ENCODE data around the gene ZDHHC21.

Gene ZDHHC21

GRCh38 chr9:14597171-14597799, 95.9 kb downstream of the ZDHHC21 start:
- no peak for DNase-seq

DNA sequence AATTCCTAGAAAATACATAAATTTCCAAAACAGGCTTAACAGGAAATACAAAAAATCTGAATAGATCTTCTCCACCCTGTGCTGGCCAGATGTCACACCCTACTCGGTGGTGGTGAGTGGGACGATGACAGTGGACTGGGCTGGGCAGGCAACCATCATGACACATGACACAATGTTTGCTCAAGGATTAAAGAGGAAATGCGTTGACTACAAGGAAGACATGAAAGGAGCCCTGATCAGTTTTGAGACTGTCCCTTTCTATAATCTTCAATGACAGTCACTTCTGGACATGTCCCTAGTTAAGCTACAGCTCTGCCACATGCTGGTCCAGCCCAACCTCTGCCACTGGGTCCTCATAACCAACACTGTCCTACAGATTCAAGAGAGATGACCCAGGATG, 99.8 kb downstream of the ZDHHC21 start:
- DNase-seq: no peak

DNA sequence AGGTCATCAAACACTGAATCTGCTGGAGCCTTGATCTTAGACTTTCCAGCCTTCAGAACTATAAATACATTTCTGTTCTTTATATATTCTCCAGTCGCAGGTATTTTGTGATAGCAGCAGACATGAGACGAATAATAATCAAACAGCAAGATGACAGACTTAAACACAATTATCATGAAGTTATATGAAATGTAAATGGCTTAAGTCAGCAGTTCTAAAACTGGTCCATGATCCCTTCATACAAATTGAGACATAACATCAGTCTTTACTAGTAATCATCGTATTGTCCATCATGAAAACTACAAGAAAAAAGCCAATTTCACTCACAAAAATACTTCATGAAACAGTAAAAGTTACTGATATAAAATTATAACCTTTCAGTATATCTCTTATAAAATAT, 101.8 kb downstream of the ZDHHC21 start:
- no peak for DNase-seq

DNA sequence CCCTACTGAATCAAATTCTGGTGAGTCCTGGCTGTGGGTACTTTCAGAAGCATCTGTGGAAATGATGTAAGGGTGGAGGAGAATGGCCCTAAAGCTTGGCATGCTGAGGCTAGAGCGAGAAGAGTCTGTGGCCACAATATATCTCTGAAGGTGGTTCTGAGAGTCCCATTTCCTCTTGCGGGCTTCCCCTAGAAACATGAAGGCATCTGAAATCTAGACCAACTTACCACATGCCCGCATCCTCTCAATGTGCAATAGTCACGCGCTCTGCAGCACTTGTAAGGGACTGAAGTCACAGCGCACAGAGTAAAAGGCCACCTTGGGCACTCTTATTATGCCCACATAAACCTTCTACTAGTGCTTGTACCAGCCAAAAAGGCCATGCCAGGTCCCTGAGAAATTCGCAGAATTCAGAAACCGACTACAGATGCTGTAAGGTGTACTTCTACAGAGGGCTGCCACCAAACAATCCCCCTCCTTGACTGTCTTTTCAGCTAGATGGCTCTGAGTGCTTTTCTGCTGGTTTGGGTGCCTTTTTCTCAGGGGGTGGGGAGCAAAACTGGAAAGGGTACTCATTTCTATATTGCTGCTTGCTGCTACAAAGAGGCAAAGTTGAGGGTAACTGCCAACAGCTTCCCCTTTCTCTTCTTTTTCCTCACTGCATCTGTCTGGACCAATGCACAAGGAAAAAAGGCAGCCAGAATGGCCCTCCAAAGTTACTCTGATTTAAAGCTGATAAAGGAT, 107.3 kb downstream of the ZDHHC21 start:
- DNase-seq: no peak

- DNase-seq: no peak
Measured at GRCh38 chr9:14584571-14584970, 108.7 kb downstream of the ZDHHC21 start.

DNA sequence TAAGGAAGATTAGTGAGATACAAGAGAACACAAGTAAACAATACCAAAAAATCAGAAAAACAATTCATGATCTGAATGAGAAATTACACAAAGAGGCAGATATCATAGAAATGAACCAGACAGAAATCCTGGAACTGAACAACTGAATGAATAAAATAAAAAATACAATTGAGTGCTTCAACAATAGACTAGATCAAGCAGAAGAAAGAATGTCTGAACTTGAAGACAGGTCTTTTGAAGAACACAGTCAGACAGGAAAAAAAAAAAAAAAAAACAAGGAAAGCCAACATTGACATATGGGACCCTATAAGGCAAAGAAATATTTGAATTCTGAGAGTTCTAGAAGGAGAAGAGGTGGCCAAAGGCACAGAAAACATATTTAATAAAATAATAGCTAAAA, 115.2 kb downstream of the ZDHHC21 start:
- DNase-seq: no peak

GRCh38 chr9:14574173-14574572, 119.1 kb downstream of the ZDHHC21 start:
- no peak for DNase-seq

DNA sequence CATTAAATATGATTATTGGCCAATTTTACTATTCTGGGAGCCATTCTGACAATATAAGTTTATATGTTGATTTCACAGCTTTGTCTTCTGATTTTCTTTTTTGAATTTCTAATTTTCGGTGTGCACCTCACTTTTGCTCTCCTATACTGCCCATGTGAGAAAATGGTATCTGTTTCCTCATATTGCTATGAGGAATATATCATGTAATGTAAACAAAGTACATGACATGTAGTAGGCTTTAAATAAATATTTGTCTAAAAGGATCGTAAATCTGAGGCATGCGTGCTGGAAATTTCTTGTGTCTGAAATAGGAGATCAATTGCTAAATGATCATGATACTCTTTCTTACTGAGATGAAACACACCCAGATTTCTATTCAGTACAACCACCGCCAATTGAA, 119.9 kb downstream of the ZDHHC21 start:
- DNase-seq: no peak

GRCh38 chr9:14565352-14566016, 127.7 kb downstream of the ZDHHC21 start:
- no peak for DNase-seq

- DNase-seq: no peak
Measured at GRCh38 chr9:14563902-14564624, 129.2 kb downstream of the ZDHHC21 start.

DNA sequence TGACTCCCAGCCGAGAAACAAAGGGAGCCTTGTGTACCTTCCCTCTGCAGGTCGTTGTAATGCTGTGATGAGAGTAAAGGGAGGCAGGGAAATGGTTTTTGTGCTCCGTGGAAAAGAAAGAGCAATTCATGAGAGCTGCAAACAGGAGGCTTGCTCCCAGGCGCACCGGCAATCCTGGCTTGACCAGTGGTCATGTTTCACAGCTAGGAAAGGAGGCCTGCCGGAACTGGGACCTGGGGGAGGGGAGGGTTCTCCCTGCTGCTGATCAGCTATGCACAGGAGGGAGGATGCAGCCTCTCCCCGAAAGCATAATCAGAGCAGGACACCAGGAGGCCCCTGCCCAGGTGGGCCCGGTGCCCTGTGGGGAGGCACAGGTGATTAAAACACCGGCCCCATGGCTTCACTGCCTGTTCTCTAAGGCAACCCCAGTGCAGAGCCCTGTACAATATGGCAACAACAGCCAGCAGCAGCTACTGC, 131.3 kb downstream of the ZDHHC21 start:
- DNase-seq: no peak
